OCI-LY3 (cell line): ENCODE measurements around the gene SCARB1.

Experiments
- CTCF ChIP-seq: fragments of 200-600, 300-600 bp; sonication (generic); IDR thresholded peaks from 2 replicates; pipeline ENCODE4 v1.5.1; 2014; ENCODE audit warnings: antibody characterized with exemption, low read length, low read depth
- EZH2phosphoT487 ChIP-seq: fragments of 200-600 bp; shearing (Covaris generic); IDR thresholded peaks from 2 replicates; pipeline ENCODE4 v1.6.1; 2018; ENCODE audit warnings: antibody characterized with exemption, mixed run types, low read depth

DNA sequence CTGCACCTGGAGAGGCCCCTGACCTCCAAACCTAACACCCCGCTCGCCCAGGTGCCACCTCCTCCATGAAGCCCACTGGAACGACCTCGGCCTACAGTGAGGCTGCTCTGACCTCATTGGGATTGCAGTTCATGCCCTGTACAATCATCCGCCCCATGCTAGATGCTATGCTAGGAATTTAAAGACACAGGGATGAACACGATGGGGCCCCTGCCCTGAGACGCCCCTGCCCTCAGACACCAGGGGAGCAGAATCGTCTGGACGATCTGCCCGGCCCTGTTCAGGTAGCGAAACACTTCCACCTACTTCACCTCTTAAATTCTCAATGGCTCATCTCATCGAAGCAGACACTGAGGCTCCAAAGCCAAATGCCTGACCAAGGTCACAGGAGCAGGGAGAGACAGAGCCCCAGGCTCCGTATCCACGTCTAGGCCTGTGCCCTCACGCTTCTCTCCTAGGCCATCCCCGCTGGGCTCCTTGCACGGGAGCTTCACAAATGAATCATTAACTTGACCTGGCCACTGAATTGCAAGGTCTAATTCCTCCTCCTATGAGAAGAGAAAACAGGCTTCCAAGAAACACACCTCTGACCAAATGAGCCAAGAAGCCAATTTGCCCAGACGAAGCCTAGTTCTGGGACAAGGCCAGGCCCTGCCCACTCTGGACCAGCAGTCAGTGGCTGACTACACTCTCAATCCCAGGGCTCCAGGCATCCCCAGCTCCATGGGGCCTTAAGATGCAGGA lies 35.2 kb downstream of the SCARB1 start:
- TF ChIP-seq CTCF, result no peak
- TF ChIP-seq EZH2phosphoT487, result no peak
